Osteoblast (primary cell): ENCODE results near the gene KCNAB1. TPM values are rescaled to one million over a fixed set of nuclear protein-coding genes. Genes with fewer than 3 reads are reported as not detected.
"Not testable (repeated sequence)": the region's sequence is repeated elsewhere in the genome, so short reads cannot be mapped to it uniquely, and the experiment has no call there.

Experiments used
- DNase-seq: peaks from one replicate; pipeline ENCODE4 v3.0.0; 2011; ENCODE audit warnings: low spot score, mixed read lengths; ENCODE audit not compliant: insufficient read length; ENCODE audit errors: missing footprints
- H2AFZ ChIP-seq: 2 replicates; pipeline ENCODE4 v1.6.0; 2011; ENCODE audit warnings: mild to moderate bottlenecking, low read length
- H3K27ac ChIP-seq: 2 replicates; pipeline ENCODE4 v1.5.1; 2011; ENCODE audit warnings: mild to moderate bottlenecking, low read depth, low read length, moderate library complexity
- H3K27me3 ChIP-seq: 2 replicates; pipeline ENCODE4 v1.6.0; 2012; ENCODE audit warnings: mild to moderate bottlenecking, control low read depth, inconsistent platforms, low read length, moderate library complexity; ENCODE audit not compliant: insufficient read depth
- H3K36me3 ChIP-seq: 2 replicates; pipeline ENCODE4 v1.5.1; 2011; ENCODE audit warnings: mild to moderate bottlenecking, low read length, control low read depth, moderate library complexity; ENCODE audit not compliant: insufficient read depth
- H3K4me1 ChIP-seq: 2 replicates; pipeline ENCODE4 v1.5.1; 2011; ENCODE audit warnings: mild to moderate bottlenecking, low read length, control low read depth, moderate library complexity; ENCODE audit not compliant: insufficient read depth
- H3K4me2 ChIP-seq: 2 replicates; pipeline ENCODE4 v1.6.0; 2011; ENCODE audit warnings: mild to moderate bottlenecking, low read length; ENCODE audit not compliant: insufficient read depth
- H3K4me3 ChIP-seq: fragments of 200-600 bp; sonication (generic); 3 replicates; pipeline ENCODE4 v1.5.1; 2012; ENCODE audit warnings: mild to moderate bottlenecking, low read length, inconsistent platforms; ENCODE audit not compliant: insufficient read depth
- H3K79me2 ChIP-seq: 2 replicates; pipeline ENCODE4 v1.6.0; 2012; ENCODE audit warnings: mild to moderate bottlenecking, low read length, control low read depth, inconsistent platforms; ENCODE audit not compliant: insufficient read depth
- H3K9me3 ChIP-seq: 2 replicates; pipeline ENCODE4 v1.5.1; 2011; ENCODE audit warnings: low read depth, low read length, control low read depth
- H4K20me1 ChIP-seq: 2 replicates; pipeline ENCODE4 v1.6.0; 2012; ENCODE audit warnings: mild to moderate bottlenecking, low read length, control low read depth; ENCODE audit not compliant: insufficient read depth
- total RNA-seq: library from RNA; depleted of rRNA; stranded (reverse); fragments of >200 nt; gene quantifications from 2 replicates; pipeline ENCODE4 v1.2.3, GENCODE V29; 2012
- TF ChIP-seq, protein P1 (sequence below): IDR thresholded peaks from 2 replicates; pipeline ENCODE4 v1.5.1; 2011; ENCODE audit warnings: mild to moderate bottlenecking, low read depth, low read length, moderate library complexity; ENCODE audit errors: extremely low read depth

The KCNAB1 gene
- total RNA-seq, 1 donor: 0.36 TPM

DNA sequence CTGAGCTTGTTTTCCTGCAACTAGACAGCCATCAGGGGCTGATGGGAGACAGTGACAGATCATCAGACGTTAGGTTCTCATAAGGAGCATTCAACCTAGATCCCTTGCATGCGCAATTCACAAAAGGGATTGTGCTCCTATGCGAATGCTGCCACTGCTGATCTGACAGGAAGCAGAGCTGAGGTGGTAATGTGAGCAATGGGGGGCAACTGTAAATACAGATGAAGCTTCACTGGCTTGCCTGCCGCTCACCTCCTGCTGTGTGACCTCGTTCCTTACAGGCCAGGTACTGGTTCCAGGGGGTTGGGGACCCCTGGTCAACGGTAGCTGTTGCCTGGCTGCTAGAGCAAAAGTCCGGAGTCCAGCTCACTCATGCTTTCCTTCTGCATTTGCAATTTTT lies 26.4 kb upstream of the KCNAB1 start:
- TF ChIP-seq, protein P1, sequence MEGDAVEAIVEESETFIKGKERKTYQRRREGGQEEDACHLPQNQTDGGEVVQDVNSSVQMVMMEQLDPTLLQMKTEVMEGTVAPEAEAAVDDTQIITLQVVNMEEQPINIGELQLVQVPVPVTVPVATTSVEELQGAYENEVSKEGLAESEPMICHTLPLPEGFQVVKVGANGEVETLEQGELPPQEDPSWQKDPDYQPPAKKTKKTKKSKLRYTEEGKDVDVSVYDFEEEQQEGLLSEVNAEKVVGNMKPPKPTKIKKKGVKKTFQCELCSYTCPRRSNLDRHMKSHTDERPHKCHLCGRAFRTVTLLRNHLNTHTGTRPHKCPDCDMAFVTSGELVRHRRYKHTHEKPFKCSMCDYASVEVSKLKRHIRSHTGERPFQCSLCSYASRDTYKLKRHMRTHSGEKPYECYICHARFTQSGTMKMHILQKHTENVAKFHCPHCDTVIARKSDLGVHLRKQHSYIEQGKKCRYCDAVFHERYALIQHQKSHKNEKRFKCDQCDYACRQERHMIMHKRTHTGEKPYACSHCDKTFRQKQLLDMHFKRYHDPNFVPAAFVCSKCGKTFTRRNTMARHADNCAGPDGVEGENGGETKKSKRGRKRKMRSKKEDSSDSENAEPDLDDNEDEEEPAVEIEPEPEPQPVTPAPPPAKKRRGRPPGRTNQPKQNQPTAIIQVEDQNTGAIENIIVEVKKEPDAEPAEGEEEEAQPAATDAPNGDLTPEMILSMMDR: no peak
- Histone ChIP-seq H4K20me1 (no peaks in the 10 kb centered on the region), H3K9me3 (no peaks in the 10 kb centered on the region), H3K27me3 (no peaks in the 10 kb centered on the region), H3K36me3 (no peaks in the 10 kb centered on the region), H3K27ac (no peak overlapping the region), H2AFZ (no peak overlapping the region), H3K4me2 (no peak overlapping the region), H3K4me3 (no peak overlapping the region), H3K79me2 (no peaks in the 10 kb centered on the region), H3K4me1 (no peaks in the 10 kb centered on the region)
- no peak for DNase-seq

DNA sequence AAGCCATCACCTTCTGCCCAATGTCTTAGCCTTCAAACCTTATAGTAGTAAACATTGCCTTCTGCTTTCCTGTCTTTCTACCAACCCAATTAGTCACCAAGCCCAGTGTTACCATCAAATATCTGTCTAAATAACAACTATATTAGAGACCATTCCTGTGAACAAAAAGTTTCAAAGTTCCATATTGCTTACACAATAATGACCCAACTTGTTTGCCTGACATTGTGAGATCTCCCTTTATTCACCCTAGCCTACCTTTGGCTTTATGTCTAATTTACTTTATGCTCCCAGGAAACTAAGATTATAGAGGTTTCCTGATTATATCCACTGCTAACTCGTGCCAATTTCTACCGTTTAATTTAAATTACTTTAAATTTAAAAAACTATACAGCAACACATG lies 26.0 kb upstream of the KCNAB1 start:
- no peaks in the 10 kb centered on the region for H3K4me1 ChIP-seq
- H3K36me3 ChIP-seq: no peaks in the 10 kb centered on the region
- H3K27me3 ChIP-seq: no peaks in the 10 kb centered on the region
- H3K4me2 ChIP-seq: no peak overlapping the region
- DNase-seq: no peak
- no peaks in the 10 kb centered on the region for H3K79me2 ChIP-seq
- no peak overlapping the region for H3K27ac ChIP-seq
- no peaks in the 10 kb centered on the region for H4K20me1 ChIP-seq
- no peak overlapping the region for H3K4me3 ChIP-seq
- TF ChIP-seq, protein P1: no peak
- no peaks in the 10 kb centered on the region for H3K9me3 ChIP-seq
- H2AFZ ChIP-seq: no peak overlapping the region

DNA sequence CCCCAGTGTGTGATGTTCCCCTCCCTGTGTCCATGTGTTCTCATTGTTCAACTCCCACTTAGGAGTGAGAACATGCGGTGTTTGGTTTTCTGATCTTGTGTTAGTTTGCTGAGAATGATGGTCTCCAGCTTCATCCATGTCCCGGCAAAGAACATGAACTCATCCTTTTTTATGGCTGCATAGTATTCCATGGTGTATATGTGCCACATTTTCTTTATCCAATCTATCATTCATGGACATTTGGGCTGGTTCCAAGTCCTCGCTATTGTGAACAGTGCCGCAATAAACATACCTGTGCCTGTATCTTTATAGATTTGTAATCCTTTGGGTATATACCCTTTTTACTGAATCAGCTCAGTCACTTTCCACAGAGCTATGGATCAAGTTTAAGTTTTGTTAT lies 24.7 kb upstream of the KCNAB1 start:
- not testable (repeated sequence) for DNase-seq, H3K4me3 ChIP-seq, H3K27ac ChIP-seq, H3K4me1 ChIP-seq, H3K9me3 ChIP-seq, H3K36me3 ChIP-seq, H4K20me1 ChIP-seq, H3K79me2 ChIP-seq, H3K4me2 ChIP-seq, H3K27me3 ChIP-seq, H2AFZ ChIP-seq

DNA sequence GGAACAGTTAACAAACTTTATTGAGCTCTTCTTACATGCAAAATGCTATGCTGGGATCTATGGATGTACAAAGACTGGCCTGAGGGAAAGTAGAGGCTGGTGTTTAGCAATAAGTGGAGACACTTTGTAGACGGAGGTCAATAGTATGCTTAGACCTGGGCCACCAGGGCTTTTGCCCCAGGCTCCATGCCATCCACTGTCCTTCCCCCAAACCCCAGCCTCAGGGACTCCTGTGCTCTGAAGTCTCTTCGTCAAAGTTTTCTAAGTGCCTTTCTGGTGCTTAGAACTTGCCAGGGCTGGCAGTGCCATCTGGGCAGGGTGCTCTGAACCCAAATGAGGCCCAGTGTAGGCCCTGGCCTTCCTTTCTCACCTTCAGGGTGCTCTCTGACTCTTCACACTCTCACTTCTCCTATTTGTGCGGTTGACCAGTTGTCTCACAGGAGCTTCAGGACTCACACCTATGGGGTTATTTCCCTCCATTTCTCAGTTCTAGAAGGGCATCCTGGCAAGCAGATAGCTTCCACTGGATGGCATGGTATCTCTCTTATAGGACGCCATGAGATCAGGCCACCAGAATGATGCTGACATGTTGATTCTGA lies 21.8 kb upstream of the KCNAB1 start:
- H2AFZ ChIP-seq: no peak overlapping the region
- no peaks in the 10 kb centered on the region for H3K9me3 ChIP-seq
- no peak overlapping the region for H3K4me3 ChIP-seq
- peak; percentile 62 for DNase-seq
- no peaks in the 10 kb centered on the region for H3K4me1 ChIP-seq
- H4K20me1 ChIP-seq: no peaks in the 10 kb centered on the region
- no peaks in the 10 kb centered on the region for H3K27me3 ChIP-seq
- TF ChIP-seq, protein P1: no peak
- H3K36me3 ChIP-seq: no peaks in the 10 kb centered on the region
- H3K4me2 ChIP-seq: no peak overlapping the region
- no peaks in the 10 kb centered on the region for H3K79me2 ChIP-seq
- no peak overlapping the region for H3K27ac ChIP-seq

DNA sequence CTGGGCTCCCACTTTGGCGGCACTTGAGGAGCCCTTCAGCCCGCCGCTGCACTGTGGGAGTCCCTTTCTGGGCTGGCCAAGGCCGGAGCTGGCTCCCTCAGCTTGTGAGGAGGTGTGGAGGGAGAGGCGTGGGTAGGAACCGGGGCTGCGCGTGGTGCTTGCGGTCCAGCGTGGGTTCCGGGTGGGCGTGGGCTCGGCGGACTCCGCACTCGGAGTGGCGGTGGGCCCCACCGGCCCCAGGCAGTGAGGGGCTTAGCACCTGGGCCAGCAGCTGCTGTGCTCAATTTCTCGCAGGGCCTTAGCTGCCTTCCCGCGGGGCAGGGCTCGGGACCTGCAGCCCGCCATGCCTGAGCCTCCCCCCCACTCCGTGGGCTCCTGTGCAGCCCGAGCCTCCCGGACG lies 21.0 kb upstream of the KCNAB1 start:
- not testable (repeated sequence) for H3K9me3 ChIP-seq, H2AFZ ChIP-seq, DNase-seq, H3K79me2 ChIP-seq, H3K4me2 ChIP-seq, H4K20me1 ChIP-seq, H3K27me3 ChIP-seq, H3K4me3 ChIP-seq, H3K27ac ChIP-seq, H3K4me1 ChIP-seq, H3K36me3 ChIP-seq

DNA sequence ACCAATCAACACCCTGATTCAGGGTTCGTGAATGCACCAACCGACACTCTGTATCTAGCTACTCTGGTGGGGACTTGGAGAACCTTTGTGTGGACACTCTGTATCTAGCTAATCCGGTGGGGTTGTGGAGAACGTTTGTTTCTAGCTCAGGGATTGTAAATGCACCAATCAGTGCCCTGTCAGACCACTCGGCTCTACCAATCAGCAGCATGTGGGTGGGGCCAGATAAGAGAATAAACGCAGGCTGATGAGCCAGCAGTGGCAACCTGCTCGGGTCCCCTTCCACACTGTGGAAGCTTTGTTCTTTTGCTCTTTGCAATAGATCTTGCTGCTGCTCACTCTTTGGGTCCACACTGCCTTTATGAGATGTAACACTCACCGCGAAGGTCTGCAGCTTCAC lies 20.4 kb upstream of the KCNAB1 start:
- DNase-seq, H3K27me3 ChIP-seq, H3K4me3 ChIP-seq, H2AFZ ChIP-seq, H3K36me3 ChIP-seq, H3K27ac ChIP-seq, H3K9me3 ChIP-seq, H3K4me1 ChIP-seq, H3K4me2 ChIP-seq, H4K20me1 ChIP-seq, H3K79me2 ChIP-seq: not testable (repeated sequence)
